MM.1S (cell line): ENCODE data around the gene PSG1.
"Not testable (repeated sequence)": the region's sequence is repeated elsewhere in the genome, so short reads cannot be mapped to it uniquely, and the experiment has no call there.

Source experiments
- CTCF ChIP-seq: fragments of 300-600 bp; sonication (generic); IDR thresholded peaks from 2 replicates; pipeline ENCODE4 v1.5.1; 2016; ENCODE audit warnings: antibody characterized with exemption, low read length, mixed read lengths
- EZH2 ChIP-seq: fragments of 300-600 bp; sonication (generic); optimal IDR thresholded peaks from 2 replicates; pipeline ENCODE3; 2017; ENCODE audit warnings: low read depth, mild to moderate bottlenecking, antibody characterized with exemption, low read length, mixed read lengths
- EZH2phosphoT487 ChIP-seq: fragments of 300-600 bp; sonication (generic); IDR thresholded peaks from 2 replicates; pipeline ENCODE4 v1.6.1; 2018; ENCODE audit warnings: antibody characterized with exemption, low read length

DNA sequence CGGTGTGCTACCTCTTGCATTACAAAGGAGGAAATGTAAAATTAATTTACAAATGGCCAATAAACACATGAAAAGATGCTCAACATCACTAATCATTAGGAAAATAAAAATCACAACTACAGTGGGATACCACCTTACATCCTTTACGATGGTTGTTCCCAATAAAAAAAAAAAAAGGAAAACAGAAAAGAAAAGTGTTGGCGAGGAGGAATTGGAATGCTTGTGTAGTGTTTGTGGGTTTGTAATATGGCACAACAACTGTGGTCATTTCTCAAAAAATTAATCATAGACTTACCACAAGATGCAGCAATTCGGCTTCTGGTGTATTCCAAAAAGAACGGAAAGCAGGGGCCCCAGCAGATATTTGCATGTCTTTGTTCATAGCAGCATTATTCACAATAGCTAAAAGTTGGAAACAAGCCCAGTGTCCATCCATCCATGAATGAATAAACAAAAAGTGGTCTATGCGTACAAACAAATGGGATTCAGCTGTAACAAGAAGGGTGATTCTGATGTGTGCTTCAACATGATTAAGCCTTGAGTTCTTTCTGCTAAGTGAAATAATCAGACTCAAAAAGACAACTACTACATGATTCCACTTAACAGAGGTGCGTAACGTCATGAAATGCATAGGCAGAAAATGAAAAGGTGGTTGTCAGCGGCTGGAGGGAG is 58.1 kb downstream of the PSG1 start:
- not testable (repeated sequence) for TF ChIP-seq CTCF, EZH2, EZH2phosphoT487
